Measurements from ENCODE around the gene PAK6.

The PAK6 gene

GRCh38 chr15:40293905-40294895, 55.3 kb downstream of the PAK6 start:
- H3K4me3 ChIP-seq (ENCODE audit: low read depth, low read length), result no peak overlapping the region
- H3K36me3 ChIP-seq, result no peaks in the 10 kb centered on the region
- no peak for DNase-seq
- no peaks in the 10 kb centered on the region for H3K27me3 ChIP-seq
- no peaks in the 10 kb centered on the region for H3K9me3 ChIP-seq
- no peaks in the 10 kb centered on the region for H3K4me1 ChIP-seq
- no peak for TF ChIP-seq CTCF (IDR thresholded peaks at IDR 0.05; ENCODE audit: low read depth, low read length)

- H3K9me3 ChIP-seq, result no peaks in the 10 kb centered on the region
- H3K36me3 ChIP-seq, result no peaks in the 10 kb centered on the region
- DNase-seq, result no peak
- H3K27me3 ChIP-seq, result no peaks in the 10 kb centered on the region
- no peak overlapping the region for H3K4me3 ChIP-seq (ENCODE audit: low read depth, low read length)
- TF ChIP-seq CTCF (IDR thresholded peaks at IDR 0.05; ENCODE audit: low read depth, low read length), result no peak
- no peaks in the 10 kb centered on the region for H3K4me1 ChIP-seq
These were observed 56.4 kb downstream of the PAK6 start for GRCh38 chr15:40295297-40295696.

GRCh38 chr15:40295877-40296560, 57.2 kb downstream of the PAK6 start:
- no peaks in the 10 kb centered on the region for H3K27me3 ChIP-seq
- DNase-seq, result peak; percentile 62
- no peak for TF ChIP-seq CTCF (IDR thresholded peaks at IDR 0.05; ENCODE audit: low read depth, low read length)
- no peaks in the 10 kb centered on the region for H3K36me3 ChIP-seq
- no peak overlapping the region for H3K4me3 ChIP-seq (ENCODE audit: low read depth, low read length)
- no peaks in the 10 kb centered on the region for H3K9me3 ChIP-seq
- peaks cover 3% of the 10 kb centered on the region for H3K4me1 ChIP-seq

- Histone ChIP-seq H3K4me1 (peaks cover 6% of the 10 kb centered on the region), H3K36me3 (no peaks in the 10 kb centered on the region), H3K9me3 (no peaks in the 10 kb centered on the region), H3K4me3 (ENCODE audit: low read depth, low read length) (no peak overlapping the region), H3K27me3 (no peaks in the 10 kb centered on the region)
- no peak for DNase-seq
- TF ChIP-seq CTCF (IDR thresholded peaks at IDR 0.05; ENCODE audit: low read depth, low read length), result no peak
These were observed 57.8 kb downstream of the PAK6 start for GRCh38 chr15:40296561-40297230.

GRCh38 chr15:40297356-40297755, 58.5 kb downstream of the PAK6 start:
- no peak for TF ChIP-seq CTCF (IDR thresholded peaks at IDR 0.05; ENCODE audit: low read depth, low read length)
- Histone ChIP-seq H3K4me1 (peaks cover 13% of the 10 kb centered on the region), H3K9me3 (no peaks in the 10 kb centered on the region), H3K4me3 (ENCODE audit: low read depth, low read length) (no peak overlapping the region), H3K27me3 (no peaks in the 10 kb centered on the region), H3K36me3 (no peaks in the 10 kb centered on the region)
- no peak for DNase-seq
